DOHH2 (cell line): ENCODE measurements around the gene CRISPLD2.

Source experiments
- CTCF ChIP-seq: fragments of 200-600 bp; sonication (generic); IDR thresholded peaks from one replicate; pipeline ENCODE4 v1.5.1; 2014; ENCODE audit warnings: antibody characterized with exemption, mild to moderate bottlenecking, low read depth, low read length; ENCODE audit not compliant: poor library complexity, severe bottlenecking
- EZH2phosphoT487 ChIP-seq: fragments of 200-600 bp; sonication (generic); IDR thresholded peaks from 2 replicates; pipeline ENCODE4 v1.6.1; 2017; ENCODE audit warnings: borderline replicate concordance, mild to moderate bottlenecking, antibody characterized with exemption, low read length, moderate library complexity, mixed read lengths

- TF ChIP-seq CTCF (no peak), EZH2phosphoT487 (no peak)
Measured at GRCh38 chr16:84828322-84828721, 8.5 kb downstream of the CRISPLD2 start.
